Gastrocnemius medialis (tissue), 4 donors: ENCODE data around the gene PLA2G4A.

Experiments
- CTCF ChIP-seq, 5 experiments: fragments of 450-650 bp in 3 of 5; fragments of 200-600 bp in 2 of 5; sonication (generic) in 2 of 5; IDR thresholded peaks in 4 of 5; conservative IDR thresholded peaks in 1 of 5; 1 replicate in 4 of 5; 2 replicates in 1 of 5; pipeline ENCODE4 v1.5.1; 2016 to 2019; ENCODE audit warnings: antibody characterized with exemption in 5 of 5, mild to moderate bottlenecking in 3 of 5, moderate library complexity in 3 of 5
- POLR2A ChIP-seq, 2 donors: fragments of 450-650 bp; IDR thresholded peaks; one replicate each; pipeline ENCODE4 v1.6.1; 2017; ENCODE audit warnings: antibody characterized with exemption in 2 of 2, mild to moderate bottlenecking in 2 of 2, moderate library complexity in 2 of 2

GRCh38 chr1:186880982-186881381 is 52.2 kb downstream of the PLA2G4A start:
- TF ChIP-seq POLR2A (IDR thresholded peaks at IDR 0.05): no peak
- TF ChIP-seq CTCF (IDR thresholded peaks at IDR 0.05 in 4 of 5, conservative IDR thresholded peaks at IDR 0.05 in 1 of 5): no peak
